DND-41 (cell line): ENCODE results near the gene DBNDD1.

ENCODE experiments used
- EZH2 ChIP-seq: IDR thresholded peaks from 3 replicates; pipeline ENCODE4 v1.6.1; 2012; ENCODE audit warnings: borderline replicate concordance, low read depth, mild to moderate bottlenecking, moderate library complexity, low read length, inconsistent platforms; ENCODE audit not compliant: severe bottlenecking
- TF ChIP-seq, protein P1 (sequence below): IDR thresholded peaks from 2 replicates; pipeline ENCODE4 v1.5.1; 2012; ENCODE audit warnings: borderline replicate concordance, low read length, moderate library complexity, mild to moderate bottlenecking; ENCODE audit not compliant: poor library complexity, severe bottlenecking; ENCODE audit errors: extremely low read depth

GRCh38 chr16:90035902-90036301 lies 16.6 kb upstream of the DBNDD1 start:
- TF ChIP-seq, protein P1, sequence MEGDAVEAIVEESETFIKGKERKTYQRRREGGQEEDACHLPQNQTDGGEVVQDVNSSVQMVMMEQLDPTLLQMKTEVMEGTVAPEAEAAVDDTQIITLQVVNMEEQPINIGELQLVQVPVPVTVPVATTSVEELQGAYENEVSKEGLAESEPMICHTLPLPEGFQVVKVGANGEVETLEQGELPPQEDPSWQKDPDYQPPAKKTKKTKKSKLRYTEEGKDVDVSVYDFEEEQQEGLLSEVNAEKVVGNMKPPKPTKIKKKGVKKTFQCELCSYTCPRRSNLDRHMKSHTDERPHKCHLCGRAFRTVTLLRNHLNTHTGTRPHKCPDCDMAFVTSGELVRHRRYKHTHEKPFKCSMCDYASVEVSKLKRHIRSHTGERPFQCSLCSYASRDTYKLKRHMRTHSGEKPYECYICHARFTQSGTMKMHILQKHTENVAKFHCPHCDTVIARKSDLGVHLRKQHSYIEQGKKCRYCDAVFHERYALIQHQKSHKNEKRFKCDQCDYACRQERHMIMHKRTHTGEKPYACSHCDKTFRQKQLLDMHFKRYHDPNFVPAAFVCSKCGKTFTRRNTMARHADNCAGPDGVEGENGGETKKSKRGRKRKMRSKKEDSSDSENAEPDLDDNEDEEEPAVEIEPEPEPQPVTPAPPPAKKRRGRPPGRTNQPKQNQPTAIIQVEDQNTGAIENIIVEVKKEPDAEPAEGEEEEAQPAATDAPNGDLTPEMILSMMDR = no peak
- no peak for TF ChIP-seq EZH2
